ENCODE results near the gene ARAP2. TPM values are rescaled to one million over a fixed set of nuclear protein-coding genes. Genes with fewer than 3 reads are reported as not detected.
A peak's percentile ranks its signal among the peaks of the same experiment; 100 is the strongest.

ARAP2 gene
- total RNA-seq, 6 experiments from 2014 or later, result 6.4 to 15.4 (median 10.2) TPM

DNA sequence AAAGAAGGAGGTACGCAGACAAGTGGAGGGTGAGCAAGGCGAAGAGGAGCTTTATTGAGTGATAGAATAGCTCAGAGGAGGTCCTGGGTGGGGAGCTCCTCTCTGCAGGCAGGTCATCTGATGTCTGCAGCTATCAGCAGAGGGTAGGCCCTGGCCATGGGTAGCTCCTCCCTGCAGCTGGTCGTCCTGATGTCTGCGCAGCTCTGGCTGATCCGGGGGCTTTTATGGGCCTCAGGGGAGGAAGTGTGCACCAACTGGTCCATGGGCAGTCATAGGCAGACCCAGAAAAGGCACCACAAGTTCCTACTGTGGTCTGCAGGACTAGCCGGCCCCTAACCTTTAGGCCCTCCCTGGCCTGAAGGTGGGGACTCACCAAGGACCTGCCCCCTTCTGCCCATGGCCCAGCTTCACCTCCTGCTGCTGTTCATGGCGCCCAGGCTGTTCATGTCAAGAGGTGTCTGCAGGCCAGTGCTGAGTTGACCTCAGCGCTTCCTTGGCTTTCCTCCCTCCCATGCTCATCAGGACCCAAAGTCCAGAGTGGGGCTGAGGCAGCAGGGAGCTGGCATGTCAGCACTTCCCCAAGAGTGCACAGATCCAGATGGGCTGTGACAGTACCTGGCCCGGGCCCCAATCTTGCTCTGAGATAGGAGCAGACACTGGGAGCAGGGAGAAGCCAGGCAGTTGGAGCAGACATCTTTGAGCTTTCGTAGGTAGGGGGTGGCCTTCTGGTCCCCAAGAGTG is 46.1 kb downstream of the ARAP2 start:
- intact Hi-C loops (cut with DNase I), result no loop called here
- ATAC-seq, result peak in 2 of 4 donors; percentile 31 to 41

DNA sequence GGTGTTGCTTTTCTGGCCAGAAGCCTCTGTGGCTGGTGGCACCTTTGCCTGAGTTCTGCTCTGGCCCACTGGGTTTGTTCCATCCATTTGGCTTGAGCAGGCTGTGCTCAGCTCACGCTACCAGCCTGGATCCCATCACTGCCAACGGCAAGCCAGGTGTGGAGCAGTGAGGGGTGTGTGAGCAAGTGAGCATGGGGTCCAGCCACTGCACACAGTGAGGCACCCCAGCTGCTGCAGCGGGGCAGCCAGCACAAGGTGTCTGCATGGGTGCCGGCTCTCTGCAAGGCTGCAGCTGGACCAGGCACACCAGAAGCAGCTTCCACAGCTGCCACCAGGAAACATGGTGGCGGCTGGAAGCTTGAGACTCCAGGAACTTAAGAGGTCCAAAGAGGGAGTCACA is 46.8 kb downstream of the ARAP2 start:
- TF ChIP-seq, protein P1, sequence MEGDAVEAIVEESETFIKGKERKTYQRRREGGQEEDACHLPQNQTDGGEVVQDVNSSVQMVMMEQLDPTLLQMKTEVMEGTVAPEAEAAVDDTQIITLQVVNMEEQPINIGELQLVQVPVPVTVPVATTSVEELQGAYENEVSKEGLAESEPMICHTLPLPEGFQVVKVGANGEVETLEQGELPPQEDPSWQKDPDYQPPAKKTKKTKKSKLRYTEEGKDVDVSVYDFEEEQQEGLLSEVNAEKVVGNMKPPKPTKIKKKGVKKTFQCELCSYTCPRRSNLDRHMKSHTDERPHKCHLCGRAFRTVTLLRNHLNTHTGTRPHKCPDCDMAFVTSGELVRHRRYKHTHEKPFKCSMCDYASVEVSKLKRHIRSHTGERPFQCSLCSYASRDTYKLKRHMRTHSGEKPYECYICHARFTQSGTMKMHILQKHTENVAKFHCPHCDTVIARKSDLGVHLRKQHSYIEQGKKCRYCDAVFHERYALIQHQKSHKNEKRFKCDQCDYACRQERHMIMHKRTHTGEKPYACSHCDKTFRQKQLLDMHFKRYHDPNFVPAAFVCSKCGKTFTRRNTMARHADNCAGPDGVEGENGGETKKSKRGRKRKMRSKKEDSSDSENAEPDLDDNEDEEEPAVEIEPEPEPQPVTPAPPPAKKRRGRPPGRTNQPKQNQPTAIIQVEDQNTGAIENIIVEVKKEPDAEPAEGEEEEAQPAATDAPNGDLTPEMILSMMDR (IDR thresholded peaks at IDR 0.05), result no peak
- TF ChIP-seq POLR2A (IDR thresholded peaks at IDR 0.05), result no peak
- H3K9me3 ChIP-seq, result no peaks in the 10 kb centered on the region
- intact Hi-C loops (cut with DNase I), result no loop called here
- DNase-seq (peak in 1 of 3 donors; percentile 39), ATAC-seq (no peak)
- H3K36me3 ChIP-seq, result no peaks in the 10 kb centered on the region
- H3K27me3 ChIP-seq, result no peaks in the 10 kb centered on the region
- no peak overlapping the region for H3K27ac ChIP-seq
- no peak overlapping the region for H3K4me3 ChIP-seq
- H3K4me1 ChIP-seq, result no peaks in the 10 kb centered on the region
- WGBS (ENCODE audit: insufficient coverage, low coverage, low lambda C conversion rate, missing lambda C conversion rate), result no CpG with 5 or more reads among the region's 5 CpGs

More for the DNA sequence above, 46.1 kb downstream of the ARAP2 start:
- H3K27me3 ChIP-seq, result no peaks in the 10 kb centered on the region
- peak in 1 of 3 donors; percentile 42 for DNase-seq
- TF ChIP-seq, protein P1 (IDR thresholded peaks at IDR 0.05), result no peak
- TF ChIP-seq POLR2A (IDR thresholded peaks at IDR 0.05), result no peak
- no peaks in the 10 kb centered on the region for H3K4me1 ChIP-seq
- no peak overlapping the region for H3K4me3 ChIP-seq
- H3K27ac ChIP-seq, result no peak overlapping the region
- no peaks in the 10 kb centered on the region for H3K36me3 ChIP-seq
- 100% methylated on average over 4 of the region's 10 CpGs for WGBS (ENCODE audit: insufficient coverage, low coverage, low lambda C conversion rate, missing lambda C conversion rate)
- H3K9me3 ChIP-seq, result no peaks in the 10 kb centered on the region

DNA sequence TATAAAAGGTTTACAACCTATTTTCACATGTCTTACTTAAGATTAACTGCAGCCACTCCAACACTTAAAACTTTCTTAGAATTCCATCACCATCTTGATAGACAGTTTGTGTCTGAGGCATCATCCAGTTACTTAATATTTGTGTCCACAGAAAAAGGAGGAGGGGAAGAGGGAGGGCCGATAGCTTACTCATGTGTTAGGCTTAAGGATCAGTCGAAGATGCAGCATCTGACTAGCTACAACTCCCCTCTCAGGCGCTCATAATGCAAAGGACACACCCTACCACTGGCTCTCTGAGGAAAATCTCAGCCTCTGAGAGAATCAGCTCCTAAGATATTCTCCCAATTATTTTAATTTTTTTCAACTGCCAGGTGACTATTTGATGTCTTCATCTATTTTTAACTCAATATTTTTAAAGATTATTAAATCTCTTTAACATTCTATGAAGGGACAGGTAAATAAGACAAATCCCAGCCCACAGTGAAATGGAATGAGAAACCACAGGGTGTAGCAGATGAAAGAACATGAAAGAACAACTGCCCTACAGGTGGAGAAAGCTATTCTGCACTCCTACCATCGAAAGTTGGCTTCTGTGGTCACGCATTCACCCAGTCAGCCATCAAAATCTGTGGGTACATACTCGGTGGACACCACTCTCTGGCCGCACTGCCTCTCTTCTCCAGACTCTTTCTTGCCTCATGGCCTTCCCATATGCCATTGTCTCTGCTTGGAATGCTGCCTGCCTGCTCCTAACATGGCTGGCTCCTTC is 48.0 kb downstream of the ARAP2 start:
- intact Hi-C loops (cut with DNase I), result no loop called here
- DNase-seq, result no peak
- H3K36me3 ChIP-seq, result no peaks in the 10 kb centered on the region
- WGBS (ENCODE audit: insufficient coverage, low coverage, low lambda C conversion rate, missing lambda C conversion rate), result 92% methylated on average over 5 of the region's 7 CpGs
- H3K4me3 ChIP-seq, result no peak overlapping the region
- no peak for ATAC-seq
- H3K4me1 ChIP-seq, result no peaks in the 10 kb centered on the region
- no peaks in the 10 kb centered on the region for H3K9me3 ChIP-seq
- H3K27ac ChIP-seq, result no peak overlapping the region
- TF ChIP-seq POLR2A (IDR thresholded peaks at IDR 0.05), result no peak
- TF ChIP-seq, protein P1 (IDR thresholded peaks at IDR 0.05), result no peak
- no peaks in the 10 kb centered on the region for H3K27me3 ChIP-seq

DNA sequence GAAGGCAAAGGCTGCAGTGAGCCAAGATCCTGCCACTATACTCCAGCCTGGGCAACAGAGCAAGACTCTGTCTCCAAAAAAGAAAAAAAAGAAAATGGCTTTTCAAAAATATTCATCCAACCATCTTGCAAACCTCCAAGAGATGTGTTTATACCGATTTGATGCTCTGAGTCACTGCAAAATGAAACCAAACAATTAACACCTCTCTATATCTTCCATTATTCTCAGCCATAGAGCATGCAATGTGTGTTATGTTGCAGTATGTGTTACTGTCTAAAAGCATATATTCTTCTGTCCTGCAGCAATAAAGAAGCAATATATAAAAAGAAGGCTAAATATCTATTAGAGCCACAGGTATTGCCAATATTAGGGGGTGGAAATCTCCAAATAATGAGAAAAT is 51.4 kb downstream of the ARAP2 start:
- no peak for TF ChIP-seq POLR2A (IDR thresholded peaks at IDR 0.05)
- TF ChIP-seq, protein P1 (IDR thresholded peaks at IDR 0.05), result no peak
- no peaks in the 10 kb centered on the region for H3K36me3 ChIP-seq
- intact Hi-C loops (cut with DNase I), result no loop called here
- DNase-seq (no peak), ATAC-seq (no peak)
- H3K27ac ChIP-seq, result no peak overlapping the region
- H3K9me3 ChIP-seq, result no peaks in the 10 kb centered on the region
- no peak overlapping the region for H3K4me3 ChIP-seq
- 80% methylated on average over 1 of the region's 1 CpG for WGBS (ENCODE audit: insufficient coverage, low coverage, low lambda C conversion rate, missing lambda C conversion rate)
- H3K4me1 ChIP-seq, result no peaks in the 10 kb centered on the region
- no peaks in the 10 kb centered on the region for H3K27me3 ChIP-seq
